ENCODE results near the gene PPP1R12B.
"Not testable (repeated sequence)": the region's sequence is repeated elsewhere in the genome, so short reads cannot be mapped to it uniquely, and the experiment has no call there.

PPP1R12B gene

DNA sequence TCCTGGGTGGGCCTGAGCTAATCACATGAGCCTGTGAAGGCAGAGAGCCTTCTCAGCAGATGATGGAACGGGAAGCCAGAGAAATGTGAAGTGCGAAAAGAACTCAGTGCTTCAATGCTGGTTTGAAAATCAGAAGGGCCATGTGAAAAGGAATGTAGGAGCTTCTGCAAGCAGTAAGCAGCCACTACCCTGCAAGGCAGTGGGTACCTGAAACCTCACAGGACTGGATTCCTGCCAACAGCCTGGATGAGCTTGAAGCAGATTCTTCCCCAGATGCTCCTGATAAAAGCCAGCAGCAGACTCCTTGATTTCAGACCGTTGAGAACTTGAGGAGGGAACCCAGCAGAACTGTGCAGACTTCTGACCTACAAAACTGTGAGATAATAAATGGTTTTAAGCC lies 203.2 kb downstream of the PPP1R12B start:
- ChIA-PET CTCF (no interaction called here), POLR2A (no interaction called here)
- peaks cover 5% of the 10 kb centered on the region; the same call in 1 of the 2 replicates for H3K4me1 ChIP-seq (ENCODE audit: control insufficient read depth, insufficient read depth, low read length)
- no peaks in the 10 kb centered on the region for H3K36me3 ChIP-seq (ENCODE audit: control insufficient read depth in 2 of 2, insufficient read depth in 1 of 2, low read length in 2 of 2)
- no peaks in the 10 kb centered on the region for H3K9me3 ChIP-seq (ENCODE audit: control insufficient read depth, insufficient read depth, low read depth, low read length)
- TF ChIP-seq ZNF747 (tag by site-specific recombination; IDR thresholded peaks at IDR 0.05) (no peak), ZNF169 (tag by site-specific recombination; IDR thresholded peaks at IDR 0.05) (no peak), ZNF670 (tag by site-specific recombination; IDR thresholded peaks at IDR 0.05; ENCODE audit: low read depth) (no peak), YY1 (tag by site-specific recombination; IDR thresholded peaks at IDR 0.05) (no peak), ZNF202 (tag by site-specific recombination; IDR thresholded peaks at IDR 0.05; ENCODE audit: borderline replicate concordance) (no peak), ZNF112 (tag by site-specific recombination; IDR thresholded peaks at IDR 0.05) (no peak)
- TF ChIP-seq, protein P1, sequence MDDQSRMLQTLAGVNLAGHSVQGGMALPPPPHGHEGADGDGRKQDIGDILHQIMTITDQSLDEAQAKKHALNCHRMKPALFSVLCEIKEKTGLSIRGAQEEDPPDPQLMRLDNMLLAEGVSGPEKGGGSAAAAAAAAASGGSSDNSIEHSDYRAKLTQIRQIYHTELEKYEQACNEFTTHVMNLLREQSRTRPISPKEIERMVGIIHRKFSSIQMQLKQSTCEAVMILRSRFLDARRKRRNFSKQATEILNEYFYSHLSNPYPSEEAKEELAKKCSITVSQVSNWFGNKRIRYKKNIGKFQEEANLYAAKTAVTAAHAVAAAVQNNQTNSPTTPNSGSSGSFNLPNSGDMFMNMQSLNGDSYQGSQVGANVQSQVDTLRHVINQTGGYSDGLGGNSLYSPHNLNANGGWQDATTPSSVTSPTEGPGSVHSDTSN (CRISPR knock-in tag; IDR thresholded peaks at IDR 0.05): no peak
- no peak overlapping the region for H3K4me3 ChIP-seq (ENCODE audit: low read depth, low read length)
- H3K27ac ChIP-seq (ENCODE audit: extremely low read depth, low read depth, low read length): no peak overlapping the region

DNA sequence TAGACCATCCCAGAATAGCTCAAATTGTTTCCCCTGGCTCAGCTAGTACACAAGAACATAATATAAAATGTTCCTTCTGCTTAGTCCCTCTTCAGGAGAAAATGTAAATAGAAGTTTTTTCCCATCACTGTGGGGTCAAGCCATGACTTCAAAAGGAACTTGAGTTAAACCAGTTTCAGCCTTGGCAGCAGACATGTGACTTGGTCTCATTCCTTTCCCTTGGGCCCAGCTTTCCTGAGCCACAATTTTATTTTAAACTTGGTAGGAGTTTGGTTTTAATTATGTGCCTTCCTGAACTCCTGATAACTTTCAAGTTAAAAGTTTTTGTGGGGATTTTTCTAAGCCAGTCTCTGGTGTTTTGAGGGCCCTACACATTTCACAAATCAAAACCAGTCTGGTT lies 204.1 kb downstream of the PPP1R12B start:
- CTCF ChIA-PET: interaction anchor here (0.7 kb wide), 1 partner anchor 19 kb away, joined by 3 read pairs; no protein-coding TSS in a partner anchor
- H3K4me1 ChIP-seq (ENCODE audit: control insufficient read depth, insufficient read depth, low read length); H3K9me3 ChIP-seq (ENCODE audit: control insufficient read depth, insufficient read depth, low read depth, low read length); H3K36me3 ChIP-seq (ENCODE audit: control insufficient read depth in 2 of 2, insufficient read depth in 1 of 2, low read length in 2 of 2); POLR2A ChIA-PET; H3K27ac ChIP-seq (ENCODE audit: extremely low read depth, low read depth, low read length); H3K4me3 ChIP-seq (ENCODE audit: low read depth, low read length): not testable (repeated sequence)

DNA sequence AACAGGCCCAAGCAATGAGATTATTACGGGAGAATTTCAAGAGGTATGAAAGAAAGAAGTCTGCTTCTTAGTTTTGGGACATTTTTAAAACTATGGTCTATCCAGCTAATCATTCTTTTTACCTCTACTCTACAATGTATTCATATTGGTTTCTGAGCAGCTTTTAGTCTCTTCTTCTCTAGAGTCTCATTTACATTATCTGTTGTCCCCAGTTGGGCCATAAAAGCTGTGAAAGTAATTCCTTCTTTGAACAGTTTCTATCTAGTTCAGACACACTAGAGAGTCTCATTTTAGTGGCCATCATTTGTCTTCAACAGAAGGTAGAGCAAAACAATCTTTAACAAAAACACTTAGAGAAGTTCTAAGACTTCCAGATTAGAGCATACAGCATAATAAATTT lies 204.6 kb downstream of the PPP1R12B start:
- POLR2A ChIA-PET; H3K36me3 ChIP-seq (ENCODE audit: control insufficient read depth in 2 of 2, insufficient read depth in 1 of 2, low read length in 2 of 2); H3K4me3 ChIP-seq (ENCODE audit: low read depth, low read length); H3K27ac ChIP-seq (ENCODE audit: extremely low read depth, low read depth, low read length); H3K4me1 ChIP-seq (ENCODE audit: control insufficient read depth, insufficient read depth, low read length); H3K9me3 ChIP-seq (ENCODE audit: control insufficient read depth, insufficient read depth, low read depth, low read length): not testable (repeated sequence)
- CTCF ChIA-PET: interaction anchor here (1.0 kb wide), 1 partner anchor 20 kb away, joined by 3 read pairs; no protein-coding TSS in a partner anchor

DNA sequence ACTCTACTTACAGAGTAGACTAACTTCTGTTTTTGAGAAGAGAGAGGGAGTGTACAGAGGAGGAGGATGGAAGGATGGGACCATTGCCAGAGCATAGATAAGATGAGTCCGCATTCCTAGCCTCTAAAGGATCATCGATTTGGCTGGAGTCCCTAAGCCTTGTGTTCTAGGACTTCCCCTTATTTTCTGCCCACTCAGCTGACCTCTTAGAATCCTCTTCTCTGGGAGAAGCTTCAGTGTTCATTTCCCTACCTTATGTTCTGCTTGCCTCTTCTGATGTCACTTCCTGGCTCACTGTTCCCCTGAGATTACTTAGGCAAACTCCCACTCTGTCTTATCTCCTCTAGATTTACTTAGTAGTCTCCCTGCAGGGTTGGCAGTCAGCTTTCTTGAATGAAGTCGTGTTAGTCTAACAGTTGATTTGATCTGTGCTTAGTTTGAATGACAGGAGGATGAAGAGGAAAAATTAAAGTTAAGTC lies 205.1 kb downstream of the PPP1R12B start:
- peaks cover 5% of the 10 kb centered on the region; the same call in 1 of the 2 replicates for H3K4me1 ChIP-seq (ENCODE audit: control insufficient read depth, insufficient read depth, low read length)
- CTCF ChIA-PET: interaction anchor here (1.0 to 1.2 kb wide), 2 partner anchors 9 to 20 kb away, joined by 3 read pairs; no protein-coding TSS in a partner anchor
- H3K4me3 ChIP-seq (ENCODE audit: low read depth, low read length): no peak overlapping the region
- no peaks in the 10 kb centered on the region for H3K9me3 ChIP-seq (ENCODE audit: control insufficient read depth, insufficient read depth, low read depth, low read length)
- no peak overlapping the region for H3K27ac ChIP-seq (ENCODE audit: extremely low read depth, low read depth, low read length)
- no peaks in the 10 kb centered on the region for H3K36me3 ChIP-seq (ENCODE audit: control insufficient read depth in 2 of 2, insufficient read depth in 1 of 2, low read length in 2 of 2)
- POLR2A ChIA-PET: no interaction called here
- TF ChIP-seq SP2 (tag by site-specific recombination; IDR thresholded peaks at IDR 0.05) (peak; percentile 47), ZNF354C (tag by site-specific recombination; IDR thresholded peaks at IDR 0.05; ENCODE audit: borderline replicate concordance, low read depth) (no peak), ZBTB48 (tag by site-specific recombination; IDR thresholded peaks at IDR 0.05) (peak; percentile 66), ZBTB21 (tag by site-specific recombination; IDR thresholded peaks at IDR 0.05) (peak; percentile 69), BCL11B (tag by site-specific recombination; IDR thresholded peaks at IDR 0.05; ENCODE audit: low read depth) (no peak; the same call in 1 of the 2 replicates), ZNF629 (tag by site-specific recombination; IDR thresholded peaks at IDR 0.05) (peak; percentile 95), ZNF777 (tag by site-specific recombination; IDR thresholded peaks at IDR 0.05; ENCODE audit: borderline replicate concordance) (no peak), ZBTB8A (tag by site-specific recombination; IDR thresholded peaks at IDR 0.05) (no peak), ZNF624 (tag by site-specific recombination; IDR thresholded peaks at IDR 0.05) (no peak), EGR2 (tag by site-specific recombination; IDR thresholded peaks at IDR 0.05; ENCODE audit: low read depth) (peak; percentile 76), ZNF341 (tag by site-specific recombination; IDR thresholded peaks at IDR 0.05; ENCODE audit: low read depth) (no peak), ZNF138 (tag by site-specific recombination; IDR thresholded peaks at IDR 0.05; ENCODE audit: borderline replicate concordance) (no peak), BCL11A (tag by site-specific recombination; IDR thresholded peaks at IDR 0.05; ENCODE audit: low read depth) (peak; percentile 49; the same call in 1 of the 2 replicates)
- TF ChIP-seq, protein P2, sequence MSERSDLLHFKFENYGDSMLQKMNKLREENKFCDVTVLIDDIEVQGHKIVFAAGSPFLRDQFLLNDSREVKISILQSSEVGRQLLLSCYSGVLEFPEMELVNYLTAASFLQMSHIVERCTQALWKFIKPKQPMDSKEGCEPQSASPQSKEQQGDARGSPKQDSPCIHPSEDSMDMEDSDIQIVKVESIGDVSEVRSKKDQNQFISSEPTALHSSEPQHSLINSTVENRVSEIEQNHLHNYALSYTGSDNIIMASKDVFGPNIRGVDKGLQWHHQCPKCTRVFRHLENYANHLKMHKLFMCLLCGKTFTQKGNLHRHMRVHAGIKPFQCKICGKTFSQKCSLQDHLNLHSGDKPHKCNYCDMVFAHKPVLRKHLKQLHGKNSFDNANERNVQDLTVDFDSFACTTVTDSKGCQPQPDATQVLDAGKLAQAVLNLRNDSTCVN (tag by site-specific recombination; optimal IDR thresholded peaks at IDR 0.05): no peak
- TF ChIP-seq, protein P3, sequence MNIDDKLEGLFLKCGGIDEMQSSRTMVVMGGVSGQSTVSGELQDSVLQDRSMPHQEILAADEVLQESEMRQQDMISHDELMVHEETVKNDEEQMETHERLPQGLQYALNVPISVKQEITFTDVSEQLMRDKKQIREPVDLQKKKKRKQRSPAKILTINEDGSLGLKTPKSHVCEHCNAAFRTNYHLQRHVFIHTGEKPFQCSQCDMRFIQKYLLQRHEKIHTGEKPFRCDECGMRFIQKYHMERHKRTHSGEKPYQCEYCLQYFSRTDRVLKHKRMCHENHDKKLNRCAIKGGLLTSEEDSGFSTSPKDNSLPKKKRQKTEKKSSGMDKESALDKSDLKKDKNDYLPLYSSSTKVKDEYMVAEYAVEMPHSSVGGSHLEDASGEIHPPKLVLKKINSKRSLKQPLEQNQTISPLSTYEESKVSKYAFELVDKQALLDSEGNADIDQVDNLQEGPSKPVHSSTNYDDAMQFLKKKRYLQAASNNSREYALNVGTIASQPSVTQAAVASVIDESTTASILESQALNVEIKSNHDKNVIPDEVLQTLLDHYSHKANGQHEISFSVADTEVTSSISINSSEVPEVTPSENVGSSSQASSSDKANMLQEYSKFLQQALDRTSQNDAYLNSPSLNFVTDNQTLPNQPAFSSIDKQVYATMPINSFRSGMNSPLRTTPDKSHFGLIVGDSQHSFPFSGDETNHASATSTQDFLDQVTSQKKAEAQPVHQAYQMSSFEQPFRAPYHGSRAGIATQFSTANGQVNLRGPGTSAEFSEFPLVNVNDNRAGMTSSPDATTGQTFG (tag by site-specific recombination; IDR thresholded peaks at IDR 0.05; ENCODE audit: borderline replicate concordance): no peak
- TF ChIP-seq, protein P4, sequence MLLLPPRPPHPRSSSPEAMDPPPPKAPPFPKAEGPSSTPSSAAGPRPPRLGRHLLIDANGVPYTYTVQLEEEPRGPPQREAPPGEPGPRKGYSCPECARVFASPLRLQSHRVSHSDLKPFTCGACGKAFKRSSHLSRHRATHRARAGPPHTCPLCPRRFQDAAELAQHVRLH (tag by site-specific recombination; IDR thresholded peaks at IDR 0.05): 0 out of 2 replicates have a peak, but pooled peaks have one; percentile 19
